ENCODE data around the gene COL5A1.
A peak's percentile ranks its signal among the peaks of the same experiment; 100 is the strongest.

The COL5A1 gene

GRCh38 chr9:134600371-134600770 is 41.2 kb upstream of the COL5A1 start:
- H3K27ac Mint-ChIP-seq, result no peak overlapping the region
- H3K4me1 Mint-ChIP-seq, result peaks cover 27% of the 10 kb centered on the region
- H3K4me3 Mint-ChIP-seq, result no peak overlapping the region
- no peaks in the 10 kb centered on the region for H3K9me3 Mint-ChIP-seq
- TF ChIP-seq CTCF (IDR thresholded peaks at IDR 0.05; ENCODE audit: unreplicated experiment in 3 of 3), result no peak
- H3K36me3 Mint-ChIP-seq (ENCODE audit: low read depth), result no peaks in the 10 kb centered on the region
- H3K27me3 Mint-ChIP-seq (ENCODE audit: low read depth), result peaks cover 7% of the 10 kb centered on the region

- no peaks in the 10 kb centered on the region for H3K9me3 Mint-ChIP-seq
- H3K36me3 Mint-ChIP-seq (ENCODE audit: low read depth), result no peaks in the 10 kb centered on the region
- peak overlapping the region in 2 of 3 experiments; percentile 54 to 92 for H3K27ac Mint-ChIP-seq
- H3K27me3 Mint-ChIP-seq (ENCODE audit: low read depth), result peaks cover 7% of the 10 kb centered on the region
- H3K4me1 Mint-ChIP-seq, result peaks cover 27% of the 10 kb centered on the region
- no peak for TF ChIP-seq CTCF (IDR thresholded peaks at IDR 0.05; ENCODE audit: unreplicated experiment in 3 of 3)
- H3K4me3 Mint-ChIP-seq, result no peak overlapping the region
These were observed 40.6 kb upstream of the COL5A1 start for GRCh38 chr9:134600836-134601638.

GRCh38 chr9:134601764-134602163 is 39.8 kb upstream of the COL5A1 start:
- H3K27ac Mint-ChIP-seq, result peak overlapping the region; percentile 16 to 92 (median 54)
- peaks cover 31% of the 10 kb centered on the region for H3K4me1 Mint-ChIP-seq
- no peak overlapping the region for H3K4me3 Mint-ChIP-seq
- no peaks in the 10 kb centered on the region for H3K9me3 Mint-ChIP-seq
- no peak for TF ChIP-seq CTCF (IDR thresholded peaks at IDR 0.05; ENCODE audit: unreplicated experiment in 3 of 3)
- H3K27me3 Mint-ChIP-seq (ENCODE audit: low read depth), result peaks cover 7% of the 10 kb centered on the region
- no peaks in the 10 kb centered on the region for H3K36me3 Mint-ChIP-seq (ENCODE audit: low read depth)

GRCh38 chr9:134602547-134603362 is 38.8 kb upstream of the COL5A1 start:
- H3K4me1 Mint-ChIP-seq, result peaks cover 31% of the 10 kb centered on the region
- peaks cover 6% of the 10 kb centered on the region for H3K27me3 Mint-ChIP-seq (ENCODE audit: low read depth)
- H3K9me3 Mint-ChIP-seq, result no peaks in the 10 kb centered on the region
- TF ChIP-seq CTCF (IDR thresholded peaks at IDR 0.05; ENCODE audit: unreplicated experiment in 3 of 3), result no peak
- H3K27ac Mint-ChIP-seq, result peak overlapping the region; percentile 37 to 92 (median 80)
- H3K4me3 Mint-ChIP-seq, result peak overlapping the region in 1 of 3 experiments; percentile 29
- no peaks in the 10 kb centered on the region for H3K36me3 Mint-ChIP-seq (ENCODE audit: low read depth)

GRCh38 chr9:134604834-134605233 is 36.8 kb upstream of the COL5A1 start:
- TF ChIP-seq CTCF (IDR thresholded peaks at IDR 0.05; ENCODE audit: unreplicated experiment in 3 of 3), result no peak
- Mint-ChIP-seq H3K4me1 (peaks cover 31% of the 10 kb centered on the region), H3K36me3 (ENCODE audit: low read depth) (no peaks in the 10 kb centered on the region), H3K9me3 (no peaks in the 10 kb centered on the region), H3K27ac (peak overlapping the region in 2 of 3 experiments; percentile 1 to 15), H3K4me3 (no peak overlapping the region), H3K27me3 (ENCODE audit: low read depth) (no peaks in the 10 kb centered on the region)

Measured in nephron (organoid).